AG10803 (cell line): ENCODE data around the gene PPM1F.
A peak's percentile ranks its signal among the peaks of the same experiment; 100 is the strongest.

Experiments
- DNase-seq: peaks from one replicate; pipeline ENCODE4 v3.0.0; 2010; ENCODE audit warnings: low read depth
- H3K4me3 ChIP-seq: 2 replicates; pipeline ENCODE4 v1.5.1; 2011; ENCODE audit warnings: mild to moderate bottlenecking, low read length, control low read depth
- TF ChIP-seq, protein P1 (sequence below): conservative IDR thresholded peaks from 2 replicates; pipeline ENCODE4 v1.5.1; 2011; ENCODE audit warnings: mild to moderate bottlenecking, low read length, control low read depth, inconsistent platforms

The PPM1F gene, protein sequence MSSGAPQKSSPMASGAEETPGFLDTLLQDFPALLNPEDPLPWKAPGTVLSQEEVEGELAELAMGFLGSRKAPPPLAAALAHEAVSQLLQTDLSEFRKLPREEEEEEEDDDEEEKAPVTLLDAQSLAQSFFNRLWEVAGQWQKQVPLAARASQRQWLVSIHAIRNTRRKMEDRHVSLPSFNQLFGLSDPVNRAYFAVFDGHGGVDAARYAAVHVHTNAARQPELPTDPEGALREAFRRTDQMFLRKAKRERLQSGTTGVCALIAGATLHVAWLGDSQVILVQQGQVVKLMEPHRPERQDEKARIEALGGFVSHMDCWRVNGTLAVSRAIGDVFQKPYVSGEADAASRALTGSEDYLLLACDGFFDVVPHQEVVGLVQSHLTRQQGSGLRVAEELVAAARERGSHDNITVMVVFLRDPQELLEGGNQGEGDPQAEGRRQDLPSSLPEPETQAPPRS

DNA sequence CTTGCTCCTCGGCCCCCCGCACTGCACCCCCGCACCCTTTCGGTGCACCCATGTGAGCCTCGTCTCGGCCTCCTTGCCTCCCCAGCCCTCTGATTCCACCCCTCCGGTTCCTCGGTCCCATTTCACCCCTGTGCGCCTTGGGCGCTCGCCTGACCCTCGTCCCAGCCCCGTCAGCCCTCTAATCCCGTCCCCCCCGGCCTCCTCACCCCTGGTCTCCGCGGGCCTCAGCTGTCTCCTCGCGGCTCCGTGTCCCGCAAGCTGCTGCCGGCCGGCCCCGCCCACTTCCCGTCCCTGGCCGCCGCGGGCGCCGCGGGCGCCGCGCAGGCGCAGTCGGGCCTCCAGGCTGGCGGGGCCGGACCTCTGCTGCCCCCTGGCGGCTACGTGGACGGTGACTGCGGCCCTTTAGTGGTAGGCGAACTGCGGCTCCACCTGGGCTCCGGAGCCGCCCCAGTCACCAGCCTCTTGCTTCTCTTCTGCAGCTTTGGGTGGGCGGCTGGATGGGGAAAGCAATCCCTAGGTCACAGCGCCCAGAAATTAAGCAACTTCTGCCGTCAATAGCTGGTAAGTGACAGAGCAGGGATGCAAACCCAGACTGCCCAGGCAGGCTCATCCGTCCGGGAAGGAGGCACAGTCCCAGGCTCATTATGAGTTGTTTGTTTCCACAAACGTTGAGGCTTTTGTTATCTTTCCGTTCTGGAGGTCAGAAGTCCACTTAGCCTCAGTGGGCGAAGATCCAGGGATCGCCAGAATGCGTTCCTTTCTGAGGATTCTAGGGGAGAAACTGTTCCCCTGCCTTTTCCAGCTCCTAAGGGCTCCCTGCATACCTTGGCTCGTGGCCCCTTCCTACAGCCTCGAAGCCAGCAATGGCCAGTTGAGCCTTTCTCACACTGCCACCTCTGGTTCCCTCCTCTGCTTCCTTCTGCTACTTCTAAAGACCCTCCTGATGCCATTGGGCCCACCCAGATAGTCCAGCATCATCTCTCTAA lies at the start of gene PPM1F:
PPM1F (minus strand) TSS at position 263 of the 986 bp plus-strand sequence. CDS start 6,800 bp downstream, outside the sequence.
- peak; percentile 55 for DNase-seq
- TF ChIP-seq, protein P1, sequence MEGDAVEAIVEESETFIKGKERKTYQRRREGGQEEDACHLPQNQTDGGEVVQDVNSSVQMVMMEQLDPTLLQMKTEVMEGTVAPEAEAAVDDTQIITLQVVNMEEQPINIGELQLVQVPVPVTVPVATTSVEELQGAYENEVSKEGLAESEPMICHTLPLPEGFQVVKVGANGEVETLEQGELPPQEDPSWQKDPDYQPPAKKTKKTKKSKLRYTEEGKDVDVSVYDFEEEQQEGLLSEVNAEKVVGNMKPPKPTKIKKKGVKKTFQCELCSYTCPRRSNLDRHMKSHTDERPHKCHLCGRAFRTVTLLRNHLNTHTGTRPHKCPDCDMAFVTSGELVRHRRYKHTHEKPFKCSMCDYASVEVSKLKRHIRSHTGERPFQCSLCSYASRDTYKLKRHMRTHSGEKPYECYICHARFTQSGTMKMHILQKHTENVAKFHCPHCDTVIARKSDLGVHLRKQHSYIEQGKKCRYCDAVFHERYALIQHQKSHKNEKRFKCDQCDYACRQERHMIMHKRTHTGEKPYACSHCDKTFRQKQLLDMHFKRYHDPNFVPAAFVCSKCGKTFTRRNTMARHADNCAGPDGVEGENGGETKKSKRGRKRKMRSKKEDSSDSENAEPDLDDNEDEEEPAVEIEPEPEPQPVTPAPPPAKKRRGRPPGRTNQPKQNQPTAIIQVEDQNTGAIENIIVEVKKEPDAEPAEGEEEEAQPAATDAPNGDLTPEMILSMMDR, result peak; percentile 54

DNA sequence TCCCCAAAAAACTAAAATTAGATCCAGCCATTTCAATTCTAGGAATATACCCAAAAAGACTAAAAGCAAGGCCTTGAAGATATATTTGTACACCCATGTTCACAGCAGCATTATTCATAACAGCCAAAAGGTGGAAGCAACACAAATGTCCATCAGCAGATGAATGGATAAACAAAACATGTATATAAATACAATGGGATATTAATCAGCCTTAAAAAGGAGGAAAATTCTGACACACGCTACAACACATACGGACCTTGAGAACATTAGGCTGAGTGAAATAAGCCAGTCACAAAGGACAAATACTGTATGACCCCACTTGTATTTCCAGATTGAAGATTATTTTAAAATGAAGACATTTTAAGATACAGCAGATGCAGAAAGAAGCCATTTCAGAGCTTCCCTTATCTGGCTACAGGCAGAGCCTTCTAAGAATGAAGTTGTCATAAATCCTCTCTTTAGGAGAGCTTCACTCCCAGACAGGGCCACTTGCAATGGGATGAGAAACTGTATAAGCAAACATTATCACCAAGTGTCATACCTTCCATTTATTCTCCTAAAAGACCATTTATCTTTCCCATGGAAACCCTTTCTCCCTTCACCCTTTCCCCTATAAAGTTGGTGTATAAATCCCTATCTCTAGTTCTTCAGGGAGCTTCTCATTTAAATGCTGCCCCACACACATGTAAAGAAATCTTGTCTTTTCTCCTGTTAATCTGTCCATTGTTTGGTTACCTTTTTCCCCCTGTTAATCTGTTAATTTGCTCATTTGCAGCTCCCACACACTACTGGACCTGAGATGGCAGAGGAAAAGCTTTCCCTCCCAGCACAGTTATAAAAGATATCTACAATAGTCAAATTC lies 49.2 kb upstream of the PPM1F start:
- no peak for DNase-seq
- no peak overlapping the region for H3K4me3 ChIP-seq
- TF ChIP-seq, protein P1, result no peak

More for the DNA sequence above, at the start of gene PPM1F:
- H3K4me3 ChIP-seq, result peak within 1 kb of the TSS; percentile 67

DNA sequence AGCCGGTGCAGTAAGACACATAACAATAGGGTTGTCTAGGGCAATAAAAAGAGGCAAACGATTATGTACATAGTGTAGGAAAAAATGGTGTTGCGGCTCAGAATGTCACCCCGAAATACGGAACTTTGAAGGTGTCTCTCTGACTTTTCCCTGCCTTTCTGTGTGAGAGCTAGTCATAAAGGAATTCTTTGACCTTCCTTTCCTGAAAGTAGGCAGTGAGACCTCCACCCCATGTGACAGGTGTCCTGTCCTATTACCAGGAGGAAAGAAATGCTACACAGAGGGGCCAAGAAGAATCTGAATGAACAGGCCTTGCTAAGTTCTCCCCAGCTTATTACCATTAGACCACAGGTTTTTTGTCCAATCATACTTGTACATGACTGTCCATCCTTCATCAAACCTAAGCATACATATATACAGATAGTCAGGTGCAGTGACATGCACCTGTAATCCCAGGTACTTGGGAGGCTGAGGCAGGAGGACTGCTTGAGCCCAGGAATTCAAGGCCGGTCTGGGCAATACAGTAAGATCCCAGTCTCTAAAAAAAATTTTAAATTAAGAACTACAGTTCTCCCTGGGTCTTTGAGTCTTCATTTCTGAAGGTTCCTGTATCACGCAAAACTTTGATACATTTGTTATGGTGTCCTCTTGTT lies 46.1 kb upstream of the PPM1F start:
- no peak overlapping the region for H3K4me3 ChIP-seq
- DNase-seq, result no peak
- TF ChIP-seq, protein P1, result no peak

DNA sequence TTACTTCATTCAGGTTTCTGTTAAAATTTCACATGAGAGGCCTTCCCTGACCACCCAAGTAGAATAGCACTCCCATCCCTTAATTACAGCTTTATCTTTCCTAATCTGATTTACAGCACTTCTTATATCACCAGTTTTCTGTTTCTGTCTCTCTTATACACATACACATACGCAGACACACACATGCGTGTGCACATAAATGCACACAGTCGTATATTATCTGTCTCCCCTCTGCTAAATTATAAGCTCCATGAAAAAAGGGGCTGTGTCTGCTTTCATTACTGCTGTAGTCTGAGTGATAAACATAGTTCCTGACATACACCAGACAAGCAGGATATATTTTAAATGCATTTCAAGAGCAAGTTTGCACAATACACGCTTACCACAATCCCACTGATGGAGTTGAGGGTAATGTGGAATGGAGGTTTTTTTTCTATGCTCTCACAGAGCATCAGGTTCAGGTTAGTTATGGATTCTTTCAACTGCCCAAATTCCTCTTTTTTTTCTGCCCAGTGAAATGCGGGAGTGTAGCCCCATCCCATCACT lies 43.6 kb upstream of the PPM1F start:
- TF ChIP-seq, protein P1, result no peak
- DNase-seq, result no peak
- H3K4me3 ChIP-seq, result no peak overlapping the region

DNA sequence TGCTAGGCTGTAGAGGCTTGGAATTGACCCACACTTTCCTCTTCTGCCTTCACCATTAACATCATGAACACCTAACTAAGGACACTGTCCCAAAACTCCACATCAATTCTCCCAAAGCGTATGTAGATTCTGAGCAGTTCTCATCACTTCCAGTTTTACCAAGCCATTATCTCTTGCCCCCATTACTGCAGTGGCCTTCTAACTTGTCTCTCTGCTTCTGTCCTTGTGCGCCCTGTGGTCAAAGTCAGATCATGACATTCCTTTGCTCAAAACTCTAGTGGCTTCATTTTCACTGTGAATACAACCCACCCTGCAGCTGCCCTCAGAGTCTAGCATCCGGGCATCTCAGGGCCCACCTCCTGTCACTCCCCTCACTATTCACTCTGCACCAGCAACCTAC lies 43.0 kb upstream of the PPM1F start:
- no peak for DNase-seq
- no peak overlapping the region for H3K4me3 ChIP-seq
- TF ChIP-seq, protein P1, result no peak

DNA sequence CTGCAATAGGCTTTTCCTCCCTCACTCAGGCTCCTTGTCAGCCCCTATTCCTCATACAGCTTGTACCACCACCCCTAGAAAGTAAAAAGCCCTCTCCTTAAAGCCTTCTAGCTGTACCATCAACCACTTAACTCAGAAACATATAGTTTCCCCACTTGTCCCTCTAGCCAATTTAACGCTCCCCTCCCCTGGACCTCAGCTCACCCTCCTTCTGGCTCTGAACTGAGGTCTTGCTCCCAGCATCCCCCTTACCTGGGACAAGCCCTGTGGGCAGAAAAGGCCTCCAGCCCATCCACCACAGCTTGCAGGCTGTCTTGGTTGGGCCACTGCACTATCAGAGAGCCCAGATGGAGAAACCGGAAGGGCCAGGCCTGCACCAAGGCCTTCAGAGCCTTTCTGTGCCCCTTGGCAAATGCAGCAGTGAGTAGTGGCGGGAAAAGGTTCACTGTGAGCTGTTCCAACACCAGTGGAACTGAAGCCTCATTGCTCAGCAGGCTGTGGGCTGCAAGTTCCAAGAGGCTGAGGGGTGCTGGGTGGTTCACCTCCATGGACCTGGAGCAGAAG lies 42.3 kb upstream of the PPM1F start:
- TF ChIP-seq, protein P1, result no peak
- H3K4me3 ChIP-seq, result no peak overlapping the region
- no peak for DNase-seq
